H1 (cell line): ENCODE data around the gene ABCC9. TPM values are rescaled to one million over a fixed set of nuclear protein-coding genes. Genes with fewer than 3 reads are reported as not detected.
"Not testable (repeated sequence)": the region's sequence is repeated elsewhere in the genome, so short reads cannot be mapped to it uniquely, and the experiment has no call there.

Experiments
- CTCF ChIA-PET: fragments of 300-600 bp; sonication (Branson Sonifier 250); formaldehyde crosslinking; loops from one replicate; lab custom pipeline; 2021; ENCODE audit not compliant: partially characterized antibody; lab: Charles Lee
- POLR2A ChIA-PET: fragments of 300-600 bp; sonication (Branson Sonifier 250); formaldehyde crosslinking; loops from one replicate; lab custom pipeline; 2021; ENCODE audit warnings: inconsistent platforms; ENCODE audit not compliant: partially characterized antibody; lab: Charles Lee
- DNase-seq, 2 experiments: peaks; one replicate each; pipeline versions ENCODE4 v3.0.0 to v3.0.0-alpha.2; 2010 to 2022; ENCODE audit warnings: low spot score in 2 of 2, low read depth in 1 of 2, mixed read lengths in 1 of 2
- FAIRE-seq: peaks from 2 replicates; lab custom pipeline; 2011; peaks lifted over from hg19 to GRCh38; lab: Jason Lieb, UNC
- H2AFZ ChIP-seq: 2 replicates; pipeline ENCODE4 v1.8.1; 2012; ENCODE audit warnings: low read length, inconsistent platforms
- H2AK5ac ChIP-seq: 2 replicates; pipeline ENCODE4 v1.6.1; 2013; ENCODE audit warnings: low read depth, low read length
- H2BK120ac ChIP-seq: replicated peaks from 2 replicates; pipeline ENCODE3; 2013; ENCODE audit warnings: low read depth, low read length, inconsistent platforms
- H2BK12ac ChIP-seq: 2 replicates; pipeline ENCODE4 v1.6.1; 2013; ENCODE audit warnings: low read depth, low read length
- H2BK15ac ChIP-seq: 2 replicates; pipeline ENCODE4 v1.6.1; 2013; ENCODE audit warnings: low read length
- H2BK20ac ChIP-seq: 2 replicates; pipeline ENCODE4 v1.6.1; 2013; ENCODE audit warnings: low read length
- H2BK5ac ChIP-seq: 2 replicates; pipeline ENCODE4 v1.6.1; 2013; ENCODE audit warnings: low read depth, low read length
- H3K14ac ChIP-seq: 2 replicates; pipeline ENCODE4 v1.6.1; 2013; ENCODE audit warnings: inconsistent platforms; ENCODE audit not compliant: insufficient read length
- H3K18ac ChIP-seq: 2 replicates; pipeline ENCODE4 v1.6.1; 2013; ENCODE audit warnings: low read length; ENCODE audit errors: extremely low read depth
- H3K23ac ChIP-seq: 2 replicates; pipeline ENCODE4 v1.6.1; 2013; ENCODE audit warnings: inconsistent platforms; ENCODE audit not compliant: insufficient read length
- H3K23me2 ChIP-seq: 2 replicates; pipeline ENCODE4 v1.6.1; 2013; ENCODE audit warnings: low read depth, low read length
- H3K27ac ChIP-seq: 2 replicates; pipeline ENCODE4 v1.6.1; 2011; ENCODE audit warnings: low read depth, low read length, inconsistent platforms
- H3K27me3 ChIP-seq, 4 experiments: replicated peaks in 1 of 4; 1 replicate in 1 of 4; 2 replicates in 3 of 4; pipeline versions ENCODE4 v1.6.1 to v1.8.1; 2011 to 2013; ENCODE audit warnings: low read length in 3 of 4, mild to moderate bottlenecking in 3 of 4, inconsistent platforms in 2 of 4, mixed read lengths in 2 of 4, moderate library complexity in 1 of 4; ENCODE audit not compliant: control insufficient read depth in 3 of 4, insufficient read depth in 3 of 4; ENCODE audit errors: extremely low read depth in 1 of 4
- H3K36me3 ChIP-seq, 4 experiments: 2 replicates each; pipeline versions ENCODE4 v1.6.1 to v1.8.1; 2011 to 2013; ENCODE audit warnings: mild to moderate bottlenecking in 4 of 4, low read length in 3 of 4, moderate library complexity in 2 of 4, control low read depth in 1 of 4, inconsistent platforms in 1 of 4; ENCODE audit not compliant: insufficient read depth in 4 of 4, control insufficient read depth in 2 of 4
- H3K4ac ChIP-seq: replicated peaks from 2 replicates; pipeline ENCODE3; 2013; ENCODE audit warnings: low read length, low read depth, mixed read lengths, inconsistent platforms; ENCODE audit not compliant: insufficient read length
- H3K4me1 ChIP-seq, 4 experiments: replicated peaks in 1 of 4; 1 replicate in 1 of 4; 2 replicates in 3 of 4; pipeline versions ENCODE4 v1.6.1 to v1.8.1; 2011 to 2013; ENCODE audit warnings: low read length in 3 of 4, inconsistent platforms in 2 of 4, mixed read lengths in 1 of 4; ENCODE audit not compliant: insufficient read depth in 4 of 4, control insufficient read depth in 3 of 4
- H3K4me2 ChIP-seq, 2 experiments: 2 replicates each; pipeline versions ENCODE4 v1.6.1 to v1.8.1; 2011 to 2013; ENCODE audit warnings: low read depth in 2 of 2, low read length in 2 of 2, control low read depth in 1 of 2, inconsistent platforms in 1 of 2, mild to moderate bottlenecking in 1 of 2; ENCODE audit not compliant: insufficient read depth in 1 of 2
- H3K4me3 ChIP-seq, 4 experiments: fragments of 200-600, 300-600 bp in 1 of 4; sonication (generic), shearing (Covaris generic), sonication (Bioruptor Twin) in 1 of 4; 2 replicates each; pipeline versions ENCODE4 v1.5.1 to v1.8.1; 2011 to 2016; ENCODE audit warnings: low read length in 4 of 4, low read depth in 3 of 4, control low read depth in 2 of 4, inconsistent platforms in 2 of 4, mild to moderate bottlenecking in 2 of 4, mixed read lengths in 1 of 4, moderate library complexity in 1 of 4; ENCODE audit not compliant: insufficient read depth in 2 of 4; ENCODE audit errors: extremely low read depth in 1 of 4
- H3K56ac ChIP-seq: replicated peaks from 2 replicates; pipeline ENCODE3; 2013; ENCODE audit warnings: low read depth, mild to moderate bottlenecking, mixed read lengths, low read length, inconsistent platforms; ENCODE audit not compliant: insufficient read length
- H3K79me1 ChIP-seq: 2 replicates; pipeline ENCODE4 v1.6.1; 2013; ENCODE audit warnings: low read depth, low read length, control low read depth
- H3K79me2 ChIP-seq, 2 experiments: 2 replicates each; pipeline versions ENCODE4 v1.6.1 to v1.8.1; 2012 to 2013; ENCODE audit warnings: low read length in 2 of 2, mild to moderate bottlenecking in 2 of 2, inconsistent platforms in 1 of 2; ENCODE audit not compliant: insufficient read depth in 2 of 2, control insufficient read depth in 1 of 2
- H3K9ac ChIP-seq, 4 experiments: replicated peaks in 1 of 4; 1 replicate in 1 of 4; 2 replicates in 3 of 4; pipeline versions ENCODE4 v1.6.1 to v1.8.1; 2011 to 2013; ENCODE audit warnings: low read depth in 3 of 4, low read length in 3 of 4, control low read depth in 2 of 4, mild to moderate bottlenecking in 2 of 4, moderate library complexity in 2 of 4, inconsistent platforms in 1 of 4; ENCODE audit errors: extremely low read depth in 1 of 4
- H3K9me3 ChIP-seq, 2 experiments: 2 replicates each; pipeline versions ENCODE4 v1.6.1 to v1.8.1; 2012 to 2013; ENCODE audit warnings: mild to moderate bottlenecking in 2 of 2, moderate library complexity in 2 of 2, control low read depth in 1 of 2, inconsistent platforms in 1 of 2, low read depth in 1 of 2, low read length in 1 of 2, mixed read lengths in 1 of 2; ENCODE audit not compliant: insufficient read depth in 2 of 2
- H4K20me1 ChIP-seq, 2 experiments: replicated peaks in 1 of 2; 2 replicates each; pipeline versions ENCODE3 to v1.8.1; 2011 to 2013; ENCODE audit warnings: inconsistent platforms in 2 of 2, low read length in 2 of 2, mild to moderate bottlenecking in 1 of 2; ENCODE audit not compliant: insufficient read depth in 2 of 2, control insufficient read depth in 1 of 2
- H4K5ac ChIP-seq: 2 replicates; pipeline ENCODE4 v1.6.1; 2013; ENCODE audit warnings: low read length, low read depth, mixed read lengths, inconsistent platforms; ENCODE audit not compliant: insufficient read length
- H4K8ac ChIP-seq: 2 replicates; pipeline ENCODE4 v1.8.0; 2013; ENCODE audit warnings: mild to moderate bottlenecking, moderate library complexity, low read length, inconsistent platforms; ENCODE audit not compliant: insufficient read depth; ENCODE audit errors: extremely low read depth
- H4K91ac ChIP-seq: replicated peaks from 2 replicates; pipeline ENCODE3; 2013; ENCODE audit warnings: low read length, mixed read lengths, inconsistent platforms; ENCODE audit not compliant: insufficient read length
- GTF2F1 ChIP-seq: IDR thresholded peaks from 2 replicates; pipeline ENCODE4 v1.6.1; 2012; ENCODE audit warnings: low read depth, low read length, improper control_type of control experiment, borderline replicate concordance
- WGBS, 2 experiments: shearing (Covaris generic) in 1 of 2; methylation state at CpG; one replicate each; pipeline versions ENCODE4 v1.1.6 to v1.1.7; 2013 to 2015; ENCODE audit warnings: low lambda C conversion rate in 2 of 2, mixed read lengths in 2 of 2, inconsistent platforms in 1 of 2, low coverage in 1 of 2, missing lambda C conversion rate in 1 of 2; ENCODE audit not compliant: insufficient replicate concordance in 2 of 2, insufficient coverage in 1 of 2, insufficient read length in 1 of 2; ENCODE audit errors: extremely low coverage in 1 of 2, missing lambda C conversion rate in 1 of 2; 5-methylcytosine and 5-hydroxymethylcytosine counted together
- polyA plus RNA-seq, 7 experiments: library from polyadenylated mRNA; depleted of rRNA in 3 of 7; stranded (reverse) in 5 of 7; unstranded in 2 of 7; fragments of >200 nt in 5 of 7; fragments of 200-250 nt in 2 of 7; gene quantifications; 1 replicate in 5 of 7; 2 replicates in 1 of 7; 4 replicates in 1 of 7; pipeline versions ENCODE4 v1.2.1 to v1.2.3, GENCODE V29; 2011 to 2013; ENCODE audit warnings: missing spikeins in 2 of 7, mixed read lengths in 2 of 7
- total RNA-seq: library from RNA; stranded (reverse); fragmentation: NEBNext Ultra II Directional; extraction: Animal tissue kit (Norgen Biotek cat#: 25700); gene quantifications from 2 replicates; pipeline ENCODE4 v1.2.1, GENCODE V29; 2021

The ABCC9 gene
- total and polyA plus RNA-seq, 2 of the 8 experiments (the other 6 are each of a cell fraction or from before 2014, with no cell fraction given): under 0.01 TPM; not detected in 1

DNA sequence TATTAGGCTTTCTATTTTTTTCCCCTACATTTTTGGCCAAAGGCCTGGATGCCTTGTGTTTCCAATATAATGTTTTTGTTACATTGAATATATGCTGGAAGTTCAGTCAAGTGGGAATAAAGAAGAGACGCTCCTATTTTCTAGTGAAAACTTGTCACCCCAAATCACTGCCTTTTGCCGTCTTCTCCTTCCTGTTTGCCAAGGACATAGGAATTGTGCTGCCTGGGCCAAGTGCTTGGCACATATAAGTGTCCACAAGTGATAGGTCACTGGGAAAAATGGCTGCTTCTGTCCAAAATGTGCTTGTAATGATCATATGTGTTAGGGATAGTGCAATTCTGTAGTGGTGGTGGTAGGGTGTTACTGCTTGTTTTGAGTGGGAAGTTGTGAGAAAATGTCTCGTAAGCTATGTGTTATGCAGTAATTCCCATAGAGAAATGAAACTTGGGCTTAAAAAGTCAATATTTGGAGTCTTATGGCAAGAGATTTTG is 155.1 kb downstream of the ABCC9 start:
- H4K8ac ChIP-seq: no peak overlapping the region
- H2BK5ac ChIP-seq: no peak overlapping the region
- no peak overlapping the region for H4K5ac ChIP-seq
- H2BK12ac ChIP-seq: no peak overlapping the region
- H3K4ac ChIP-seq: no peak overlapping the region
- no peaks in the 10 kb centered on the region for H3K9me3 ChIP-seq
- no peak overlapping the region for H3K18ac ChIP-seq
- H3K4me1 ChIP-seq: no peaks in the 10 kb centered on the region
- H3K4me3 ChIP-seq: no peak overlapping the region
- FAIRE-seq: no peak
- no peaks in the 10 kb centered on the region for H4K20me1 ChIP-seq
- no peak overlapping the region for H2AK5ac ChIP-seq
- no peaks in the 10 kb centered on the region for H3K23me2 ChIP-seq
- no peaks in the 10 kb centered on the region for H3K79me1 ChIP-seq
- TF ChIP-seq GTF2F1: no peak
- no peak overlapping the region for H2BK20ac ChIP-seq
- no peak overlapping the region for H3K23ac ChIP-seq
- no peak overlapping the region for H3K27ac ChIP-seq
- 87% methylated on average over 3 of the region's 3 CpGs; no CpG with 5 or more reads in 1 of the 2 experiments for WGBS, 2 experiments
- ChIA-PET POLR2A (interaction anchor here (0.7 kb wide), 1 partner anchor 15 kb away, joined by 3 read pairs; no protein-coding TSS in a partner anchor), CTCF (interaction anchor here (0.7 to 2.1 kb wide), 3 partner anchors 13 to 1564 kb away, joined by 3 to 6 read pairs (median 3); no protein-coding TSS in a partner anchor)
- no peak overlapping the region for H3K9ac ChIP-seq
- no peak overlapping the region for H2BK15ac ChIP-seq
- DNase-seq: no peak
- H3K36me3 ChIP-seq: no peaks in the 10 kb centered on the region
- no peaks in the 10 kb centered on the region for H3K79me2 ChIP-seq
- H2AFZ ChIP-seq: no peak overlapping the region
- no peak overlapping the region for H3K4me2 ChIP-seq
- no peak overlapping the region for H3K56ac ChIP-seq
- H4K91ac ChIP-seq: no peak overlapping the region
- no peak overlapping the region for H2BK120ac ChIP-seq
- no peaks in the 10 kb centered on the region for H3K27me3 ChIP-seq
- no peak overlapping the region for H3K14ac ChIP-seq

DNA sequence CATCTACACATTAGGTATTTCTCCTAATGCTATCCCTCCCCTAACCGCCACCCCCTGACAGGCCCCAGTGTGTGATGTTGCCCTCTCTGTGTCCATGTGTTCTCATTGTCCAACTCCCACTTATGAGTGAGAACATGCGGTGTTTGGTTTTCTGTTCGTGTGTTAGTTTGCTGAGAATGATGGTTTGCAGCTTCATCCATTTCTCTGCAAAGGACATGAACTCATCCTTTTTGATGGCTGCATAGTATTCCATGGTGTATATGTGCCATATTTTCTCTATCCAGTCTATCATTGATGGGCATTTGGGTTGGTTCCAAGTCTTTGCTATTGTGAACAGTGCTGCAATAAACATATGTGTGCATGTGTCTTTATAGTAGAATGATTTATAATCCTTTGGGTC is 158.5 kb downstream of the ABCC9 start:
- H2BK12ac ChIP-seq, H3K14ac ChIP-seq, H3K23ac ChIP-seq, H3K79me1 ChIP-seq, H3K4me1 ChIP-seq, H2BK15ac ChIP-seq, H4K5ac ChIP-seq, H2BK5ac ChIP-seq, DNase-seq, H3K9me3 ChIP-seq, H3K27me3 ChIP-seq, H3K9ac ChIP-seq, H2BK120ac ChIP-seq, H3K36me3 ChIP-seq, H3K4ac ChIP-seq, POLR2A ChIA-PET, H4K8ac ChIP-seq, H4K91ac ChIP-seq, H3K18ac ChIP-seq, H2BK20ac ChIP-seq, CTCF ChIA-PET, H3K4me2 ChIP-seq, FAIRE-seq, H2AK5ac ChIP-seq, H3K79me2 ChIP-seq, H2AFZ ChIP-seq, H3K56ac ChIP-seq, H4K20me1 ChIP-seq, H3K23me2 ChIP-seq, H3K4me3 ChIP-seq, H3K27ac ChIP-seq: not testable (repeated sequence)
- WGBS, 2 experiments: 87% methylated on average over 3 of the region's 3 CpGs; no CpG with 5 or more reads in 1 of the 2 experiments
